ENCODE measurements around the gene FOXR1. TPM values are rescaled to one million over a fixed set of nuclear protein-coding genes. Genes with fewer than 3 reads are reported as not detected.
"Not testable (repeated sequence)": the region's sequence is repeated elsewhere in the genome, so short reads cannot be mapped to it uniquely, and the experiment has no call there.

FOXR1 gene
- total and polyA plus RNA-seq, 4 donors: 0.67 to 0.68 TPM; not detected in 2

GRCh38 chr11:118961591-118961990 is 10.0 kb upstream of the FOXR1 start:
- no peak for DNase-seq (ENCODE audit: low read depth in 4 of 6, low spot score in 6 of 6)
- H3K4me1 ChIP-seq (ENCODE audit: control insufficient read depth, insufficient read depth, low read length): peaks cover 5% of the 10 kb centered on the region
- WGBS (ENCODE audit: insufficient coverage): 71% methylated on average over 8 of the region's 11 CpGs
- H3K4me3 ChIP-seq (ENCODE audit: low read depth, low read length): no peak overlapping the region
- H3K27me3 ChIP-seq (ENCODE audit: control insufficient read depth, insufficient read depth, low read length): no peaks in the 10 kb centered on the region
- H3K36me3 ChIP-seq (ENCODE audit: control insufficient read depth, insufficient read depth, low read length): no peaks in the 10 kb centered on the region
- H3K9me3 ChIP-seq (ENCODE audit: control insufficient read depth, insufficient read depth, low read length): no peaks in the 10 kb centered on the region
- H3K27ac ChIP-seq (ENCODE audit: low read depth, low read length): no peak overlapping the region

DNA sequence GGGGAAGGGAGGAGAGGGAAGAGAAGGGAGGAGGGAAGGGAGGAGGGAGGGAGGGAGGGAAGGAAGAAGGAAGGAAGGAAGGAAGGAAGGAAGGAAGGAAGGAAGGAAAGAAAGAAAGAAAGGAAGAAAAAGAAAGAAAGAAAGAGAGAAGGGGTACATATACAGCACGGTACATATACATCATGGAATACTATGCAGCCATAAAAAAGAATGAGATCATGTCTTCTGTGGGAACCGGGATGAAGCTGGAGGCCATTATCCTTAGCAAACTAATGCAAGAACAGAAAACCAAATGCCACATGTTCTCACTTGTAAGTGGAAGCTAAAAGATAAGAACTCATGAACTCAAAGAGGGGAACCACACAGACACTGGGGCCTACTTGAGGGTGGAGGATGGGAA is 2.1 kb upstream of the FOXR1 start:
- H3K27me3 ChIP-seq (ENCODE audit: control insufficient read depth, insufficient read depth, low read length); H3K9me3 ChIP-seq (ENCODE audit: control insufficient read depth, insufficient read depth, low read length); H3K27ac ChIP-seq (ENCODE audit: low read depth, low read length); H3K36me3 ChIP-seq (ENCODE audit: control insufficient read depth, insufficient read depth, low read length); DNase-seq (ENCODE audit: low read depth in 4 of 6, low spot score in 6 of 6); H3K4me3 ChIP-seq (ENCODE audit: low read depth, low read length); H3K4me1 ChIP-seq (ENCODE audit: control insufficient read depth, insufficient read depth, low read length): not testable (repeated sequence)
- WGBS (ENCODE audit: insufficient coverage): no CpG with 5 or more reads among the region's 2 CpGs

DNA sequence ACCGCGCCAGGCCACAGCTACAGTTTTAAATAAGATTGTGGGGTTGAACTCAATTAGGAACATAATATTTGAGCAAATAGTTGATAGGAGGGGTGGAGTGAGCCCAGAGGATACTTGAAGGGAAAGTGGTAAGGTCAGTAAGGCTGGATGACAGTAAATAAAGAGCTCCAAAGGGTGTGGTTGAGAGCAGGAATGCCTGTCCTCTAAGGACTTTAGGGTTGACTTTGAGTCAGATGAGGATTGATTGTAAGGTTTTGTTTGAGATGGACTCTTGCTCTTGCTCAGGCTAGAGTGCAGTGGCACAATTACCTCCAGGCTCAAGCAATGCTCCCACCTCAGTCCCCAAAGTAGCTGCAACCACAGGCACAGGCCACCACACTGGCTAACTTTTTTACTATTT is 2.4 kb downstream of the FOXR1 start:
- DNase-seq (ENCODE audit: low read depth in 4 of 6, low spot score in 6 of 6): no peak
- no peak overlapping the region for H3K4me3 ChIP-seq (ENCODE audit: low read depth, low read length)
- WGBS (ENCODE audit: insufficient coverage): 100% methylated on average over 2 of the region's 2 CpGs

DNA sequence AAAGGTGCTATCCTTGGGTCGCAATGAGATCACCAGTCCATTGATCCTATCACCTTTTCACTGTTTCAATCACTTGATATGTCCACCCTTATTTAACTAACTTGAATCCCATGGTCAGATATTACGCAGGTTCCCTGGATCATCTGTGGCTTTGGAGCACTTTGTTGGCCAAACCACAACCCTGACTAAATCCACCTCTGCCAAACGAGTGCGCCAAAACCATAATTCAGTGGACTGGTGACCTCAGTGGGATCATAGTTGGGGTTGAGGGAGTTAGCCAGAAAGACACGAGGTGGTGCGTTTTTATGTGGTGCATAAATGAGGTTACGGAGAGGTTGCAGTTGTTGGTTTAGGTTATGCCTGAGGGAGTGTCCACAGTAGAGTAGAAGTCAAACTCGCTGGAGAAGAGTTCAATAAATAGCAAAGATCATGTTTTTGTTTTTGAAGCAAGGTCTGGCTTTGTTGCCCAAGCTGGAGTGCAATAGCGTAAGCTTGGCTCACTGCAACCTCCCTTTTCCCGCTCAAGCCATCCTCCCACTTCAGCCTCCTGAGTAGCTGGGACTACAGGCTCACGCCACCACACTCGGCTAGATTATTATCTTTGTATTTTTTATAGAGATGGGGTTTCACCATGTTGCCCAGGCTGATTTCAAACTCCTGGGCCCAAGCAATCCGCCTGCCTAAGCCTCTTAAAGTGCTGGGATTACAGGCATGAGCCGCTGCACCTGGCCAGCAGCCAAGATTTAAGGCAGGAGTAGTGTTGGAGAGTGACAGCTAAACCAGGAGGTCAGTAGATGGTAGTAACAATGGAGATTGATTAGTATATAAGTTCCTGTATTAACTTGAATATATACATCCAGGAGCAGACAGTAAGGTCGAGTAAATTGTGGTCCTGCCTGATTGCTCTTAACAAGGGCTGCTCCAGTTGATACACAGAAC is 4.5 kb downstream of the FOXR1 start:
- H3K4me3 ChIP-seq (ENCODE audit: low read depth, low read length): no peak overlapping the region
- peaks cover 17% of the 10 kb centered on the region for H3K4me1 ChIP-seq (ENCODE audit: control insufficient read depth, insufficient read depth, low read length)
- peaks cover 6% of the 10 kb centered on the region for H3K27me3 ChIP-seq (ENCODE audit: control insufficient read depth, insufficient read depth, low read length)
- DNase-seq (ENCODE audit: low read depth in 4 of 6, low spot score in 6 of 6): no peak
- 85% methylated on average over 8 of the region's 15 CpGs for WGBS (ENCODE audit: insufficient coverage)
- no peaks in the 10 kb centered on the region for H3K36me3 ChIP-seq (ENCODE audit: control insufficient read depth, insufficient read depth, low read length)
- no peak overlapping the region for H3K27ac ChIP-seq (ENCODE audit: low read depth, low read length)
- H3K9me3 ChIP-seq (ENCODE audit: control insufficient read depth, insufficient read depth, low read length): no peaks in the 10 kb centered on the region

More for the DNA sequence above, 2.4 kb downstream of the FOXR1 start:
- Histone ChIP-seq H3K36me3 (ENCODE audit: control insufficient read depth, insufficient read depth, low read length) (no peaks in the 10 kb centered on the region), H3K9me3 (ENCODE audit: control insufficient read depth, insufficient read depth, low read length) (no peaks in the 10 kb centered on the region), H3K27me3 (ENCODE audit: control insufficient read depth, insufficient read depth, low read length) (peaks cover 7% of the 10 kb centered on the region), H3K27ac (ENCODE audit: low read depth, low read length) (no peak overlapping the region), H3K4me1 (ENCODE audit: control insufficient read depth, insufficient read depth, low read length) (peaks cover 3% of the 10 kb centered on the region)

GRCh38 chr11:118979434-118979833 is 7.9 kb downstream of the FOXR1 start:
- no peaks in the 10 kb centered on the region for H3K36me3 ChIP-seq (ENCODE audit: control insufficient read depth, insufficient read depth, low read length)
- no peak overlapping the region for H3K27ac ChIP-seq (ENCODE audit: low read depth, low read length)
- 9% methylated on average over 9 of the region's 9 CpGs for WGBS (ENCODE audit: insufficient coverage)
- no peak overlapping the region for H3K4me3 ChIP-seq (ENCODE audit: low read depth, low read length)
- DNase-seq (ENCODE audit: low read depth in 4 of 6, low spot score in 6 of 6): peak in 1 of 6 donors; percentile 3
- no peaks in the 10 kb centered on the region for H3K9me3 ChIP-seq (ENCODE audit: control insufficient read depth, insufficient read depth, low read length)
- peaks cover 17% of the 10 kb centered on the region for H3K4me1 ChIP-seq (ENCODE audit: control insufficient read depth, insufficient read depth, low read length)
- peaks cover 2% of the 10 kb centered on the region for H3K27me3 ChIP-seq (ENCODE audit: control insufficient read depth, insufficient read depth, low read length)

- Histone ChIP-seq H3K27ac (ENCODE audit: low read depth, low read length) (no peak overlapping the region), H3K27me3 (ENCODE audit: control insufficient read depth, insufficient read depth, low read length) (peaks cover 2% of the 10 kb centered on the region), H3K9me3 (ENCODE audit: control insufficient read depth, insufficient read depth, low read length) (no peaks in the 10 kb centered on the region), H3K4me3 (ENCODE audit: low read depth, low read length) (no peak overlapping the region), H3K4me1 (ENCODE audit: control insufficient read depth, insufficient read depth, low read length) (peaks cover 17% of the 10 kb centered on the region), H3K36me3 (ENCODE audit: control insufficient read depth, insufficient read depth, low read length) (no peaks in the 10 kb centered on the region)
- DNase-seq (ENCODE audit: low read depth in 4 of 6, low spot score in 6 of 6): no peak
- 19% methylated on average over 20 of the region's 21 CpGs for WGBS (ENCODE audit: insufficient coverage)
Measured at GRCh38 chr11:118980191-118980881, 8.8 kb downstream of the FOXR1 start.

GRCh38 chr11:118984337-118984736 is 12.8 kb downstream of the FOXR1 start:
- not testable (repeated sequence) for H3K4me3 ChIP-seq (ENCODE audit: low read depth, low read length); H3K27me3 ChIP-seq (ENCODE audit: control insufficient read depth, insufficient read depth, low read length); DNase-seq (ENCODE audit: low read depth in 4 of 6, low spot score in 6 of 6); H3K36me3 ChIP-seq (ENCODE audit: control insufficient read depth, insufficient read depth, low read length); H3K9me3 ChIP-seq (ENCODE audit: control insufficient read depth, insufficient read depth, low read length); H3K27ac ChIP-seq (ENCODE audit: low read depth, low read length)
- H3K4me1 ChIP-seq (ENCODE audit: control insufficient read depth, insufficient read depth, low read length): peaks cover 12% of the 10 kb centered on the region
- 76% methylated on average over 7 of the region's 8 CpGs for WGBS (ENCODE audit: insufficient coverage)

- Histone ChIP-seq H3K4me1 (ENCODE audit: control insufficient read depth, insufficient read depth, low read length) (peaks cover 7% of the 10 kb centered on the region), H3K27me3 (ENCODE audit: control insufficient read depth, insufficient read depth, low read length) (peaks cover under 1% of the 10 kb centered on the region), H3K9me3 (ENCODE audit: control insufficient read depth, insufficient read depth, low read length) (no peaks in the 10 kb centered on the region), H3K4me3 (ENCODE audit: low read depth, low read length) (no peak overlapping the region), H3K36me3 (ENCODE audit: control insufficient read depth, insufficient read depth, low read length) (no peaks in the 10 kb centered on the region), H3K27ac (ENCODE audit: low read depth, low read length) (no peak overlapping the region)
- DNase-seq (ENCODE audit: low read depth in 4 of 6, low spot score in 6 of 6): no peak
- WGBS (ENCODE audit: insufficient coverage): 100% methylated on average over 2 of the region's 2 CpGs
Measured at GRCh38 chr11:118984825-118985224, 13.3 kb downstream of the FOXR1 start.

DNA sequence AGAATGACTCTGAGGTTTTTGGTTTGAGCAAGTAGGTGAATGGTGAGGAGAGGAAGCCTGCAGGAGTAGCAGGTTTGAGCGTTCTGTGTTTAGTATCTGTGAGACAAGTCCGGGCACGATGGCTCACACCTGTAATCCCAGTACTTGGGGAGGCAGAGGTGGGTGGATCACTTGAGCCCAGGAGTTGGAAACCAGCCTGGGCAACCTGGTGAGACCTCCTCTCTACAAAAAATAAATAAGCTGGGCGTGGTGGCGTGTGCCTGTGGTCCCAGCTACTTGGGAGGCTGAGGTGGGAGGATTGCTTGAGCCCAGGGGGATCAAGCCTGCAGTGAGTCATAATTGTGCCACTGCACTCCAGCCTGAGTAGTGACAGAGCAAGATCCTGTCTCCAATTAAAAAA is 16.7 kb downstream of the FOXR1 start:
- Histone ChIP-seq H3K4me3 (ENCODE audit: low read depth, low read length) (no peak overlapping the region), H3K4me1 (ENCODE audit: control insufficient read depth, insufficient read depth, low read length) (no peaks in the 10 kb centered on the region), H3K27me3 (ENCODE audit: control insufficient read depth, insufficient read depth, low read length) (no peaks in the 10 kb centered on the region), H3K27ac (ENCODE audit: low read depth, low read length) (no peak overlapping the region), H3K36me3 (ENCODE audit: control insufficient read depth, insufficient read depth, low read length) (no peaks in the 10 kb centered on the region), H3K9me3 (ENCODE audit: control insufficient read depth, insufficient read depth, low read length) (no peaks in the 10 kb centered on the region)
- DNase-seq (ENCODE audit: low read depth in 4 of 6, low spot score in 6 of 6): no peak
- WGBS (ENCODE audit: insufficient coverage): 81% methylated on average over 3 of the region's 5 CpGs
